Omental fat pad (tissue), 4 donors: ENCODE measurements around the gene NT5C3B. TPM values are rescaled to one million over a fixed set of nuclear protein-coding genes. Genes with fewer than 3 reads are reported as not detected.
"Not testable (repeated sequence)": the region's sequence is repeated elsewhere in the genome, so short reads cannot be mapped to it uniquely, and the experiment has no call there.

Experiments used
- ATAC-seq: fragments of 150-250 bp; one replicate; pipeline ENCODE4 v1.9.1; 2016; ENCODE audit warnings: mild to moderate bottlenecking, moderate library complexity; ENCODE audit not compliant: low FRiP score
- DNase-seq: peaks from one replicate; pipeline ENCODE4 v3.0.0-alpha.2; 2019; ENCODE audit warnings: low spot score
- CTCF ChIP-seq, 3 donors: fragments of 450-650 bp; IDR thresholded peaks; one replicate each; pipeline ENCODE4 v1.5.1; 2016 to 2017; ENCODE audit warnings: antibody characterized with exemption in 3 of 3, mild to moderate bottlenecking in 3 of 3, moderate library complexity in 2 of 3
- total RNA-seq, 4 donors: library from RNA; depleted of rRNA; stranded (reverse); fragments of >200 nt; gene quantifications; one replicate each; pipeline ENCODE4 v1.1.0, GENCODE V29; 2016

NT5C3B gene
- total RNA-seq, 4 donors from 2014 or later = 35.5 to 65.9 (median 42.5) TPM

- TF ChIP-seq CTCF (IDR thresholded peaks at IDR 0.05) = no peak
- DNase-seq = no peak
- ATAC-seq = no peak
Measured at GRCh38 chr17:41837761-41838538, 1.9 kb upstream of the NT5C3B start, which contains the start of gene KLHL10. Gene KLHL10 (plus strand): TSS chr17:41837825. CDS start chr17:41837933, 108 bp downstream.

GRCh38 chr17:41836550-41837196 is 641 bp upstream of the NT5C3B start:
- no peak for TF ChIP-seq CTCF (IDR thresholded peaks at IDR 0.05)
- ATAC-seq = no peak
- no peak for DNase-seq

- ATAC-seq (peak; percentile 42), DNase-seq (no peak)
- TF ChIP-seq CTCF (IDR thresholded peaks at IDR 0.05) = no peak
Measured at GRCh38 chr17:41835214-41835799, 725 bp downstream of the NT5C3B start.

- not testable (repeated sequence) for DNase-seq, ATAC-seq
Measured at GRCh38 chr17:41829961-41830360, 6.1 kb downstream of the NT5C3B start.

- no peak for ATAC-seq
- no peak for DNase-seq
- no peak for TF ChIP-seq CTCF (IDR thresholded peaks at IDR 0.05)
Measured at GRCh38 chr17:41825175-41825845, 10.7 kb downstream of the NT5C3B start.

GRCh38 chr17:41824086-41824485 is 11.9 kb downstream of the NT5C3B start:
- DNase-seq = no peak
- ATAC-seq = no peak
- TF ChIP-seq CTCF (IDR thresholded peaks at IDR 0.05) = no peak

GRCh38 chr17:41823580-41823979 is 12.5 kb downstream of the NT5C3B start:
- no peak for TF ChIP-seq CTCF (IDR thresholded peaks at IDR 0.05)

More at GRCh38 chr17:41823580-41823979, 12.5 kb downstream of the NT5C3B start:
- DNase-seq (no peak), ATAC-seq (no peak)
